Common myeloid progenitor, CD34-positive (primary cell): ENCODE results near the gene KNDC1.

Source experiments
- CTCF ChIA-PET: fragments of 350-600 bp; sonication (Branson Sonifier 250); formaldehyde crosslinking; loops from one replicate; lab custom pipeline; 2021; ENCODE audit warnings: antibody characterized with exemption; lab: Charles Lee
- POLR2A ChIA-PET: fragments of 350-600 bp; sonication (Branson Sonifier 250); formaldehyde crosslinking; loops from one replicate; lab custom pipeline; 2021; ENCODE audit warnings: antibody characterized with exemption; lab: Charles Lee
- DNase-seq, 3 donors: peaks; one replicate each; pipeline versions ENCODE4 v3.0.0 to v3.0.0-alpha.2; 2013
- H3K27ac ChIP-seq, 2 experiments: 1 replicate in 1 of 2; 2 replicates in 1 of 2; pipeline ENCODE4 v1.7.0; 2013; ENCODE audit warnings: inconsistent platforms in 2 of 2, low read length in 2 of 2, mild to moderate bottlenecking in 2 of 2, low read depth in 1 of 2, moderate library complexity in 1 of 2; ENCODE audit not compliant: severe bottlenecking in 2 of 2, insufficient read depth in 1 of 2, poor library complexity in 1 of 2
- H3K27me3 ChIP-seq, 5 experiments: replicated peaks in 2 of 5; 1 replicate in 3 of 5; 2 replicates in 2 of 5; pipeline versions ENCODE4 v1.6.1 to v1.7.0; 2013; ENCODE audit warnings: low read length in 4 of 5, mild to moderate bottlenecking in 2 of 5, moderate library complexity in 2 of 5, inconsistent platforms in 1 of 5; ENCODE audit not compliant: insufficient read depth in 5 of 5, control insufficient read depth in 4 of 5
- H3K36me3 ChIP-seq, 4 experiments: 1 replicate in 2 of 4; 2 replicates in 2 of 4; pipeline versions ENCODE4 v1.6.1 to v1.7.0; 2013; ENCODE audit warnings: low read length in 3 of 4, control low read depth in 1 of 4, mild to moderate bottlenecking in 1 of 4; ENCODE audit not compliant: control insufficient read depth in 4 of 4, insufficient read depth in 4 of 4
- H3K4me1 ChIP-seq, 4 experiments: 1 replicate in 3 of 4; 2 replicates in 1 of 4; pipeline versions ENCODE4 v1.6.1 to v1.7.1; 2013; ENCODE audit warnings: low read length in 3 of 4, mild to moderate bottlenecking in 3 of 4, control low read depth in 1 of 4, inconsistent platforms in 1 of 4, moderate library complexity in 1 of 4; ENCODE audit not compliant: control insufficient read depth in 4 of 4, insufficient read depth in 4 of 4; ENCODE audit errors: control extremely low read depth in 1 of 4
- H3K4me3 ChIP-seq, 7 experiments: 1 replicate in 4 of 7; 2 replicates in 3 of 7; pipeline versions ENCODE4 v1.5.1 to v1.7.0; 2013; ENCODE audit warnings: mild to moderate bottlenecking in 7 of 7, low read length in 6 of 7, moderate library complexity in 6 of 7, inconsistent platforms in 2 of 7, low read depth in 2 of 7, control low read depth in 1 of 7; ENCODE audit not compliant: insufficient read depth in 4 of 7, control insufficient read depth in 1 of 7; ENCODE audit errors: extremely low read depth in 1 of 7
- H3K9me3 ChIP-seq, 5 experiments: 1 replicate in 4 of 5; 2 replicates in 1 of 5; pipeline versions ENCODE4 v1.6.1 to v1.7.1; 2013; ENCODE audit warnings: low read length in 4 of 5, mild to moderate bottlenecking in 2 of 5, inconsistent platforms in 1 of 5, low read depth in 1 of 5, moderate library complexity in 1 of 5; ENCODE audit not compliant: control insufficient read depth in 4 of 5, insufficient read depth in 2 of 5; ENCODE audit errors: control extremely low read depth in 1 of 5
- WGBS: methylation state at CpG from one replicate; pipeline ENCODE4 v1.1.5; 2013; ENCODE audit not compliant: insufficient coverage; 5-methylcytosine and 5-hydroxymethylcytosine counted together

The KNDC1 gene

DNA sequence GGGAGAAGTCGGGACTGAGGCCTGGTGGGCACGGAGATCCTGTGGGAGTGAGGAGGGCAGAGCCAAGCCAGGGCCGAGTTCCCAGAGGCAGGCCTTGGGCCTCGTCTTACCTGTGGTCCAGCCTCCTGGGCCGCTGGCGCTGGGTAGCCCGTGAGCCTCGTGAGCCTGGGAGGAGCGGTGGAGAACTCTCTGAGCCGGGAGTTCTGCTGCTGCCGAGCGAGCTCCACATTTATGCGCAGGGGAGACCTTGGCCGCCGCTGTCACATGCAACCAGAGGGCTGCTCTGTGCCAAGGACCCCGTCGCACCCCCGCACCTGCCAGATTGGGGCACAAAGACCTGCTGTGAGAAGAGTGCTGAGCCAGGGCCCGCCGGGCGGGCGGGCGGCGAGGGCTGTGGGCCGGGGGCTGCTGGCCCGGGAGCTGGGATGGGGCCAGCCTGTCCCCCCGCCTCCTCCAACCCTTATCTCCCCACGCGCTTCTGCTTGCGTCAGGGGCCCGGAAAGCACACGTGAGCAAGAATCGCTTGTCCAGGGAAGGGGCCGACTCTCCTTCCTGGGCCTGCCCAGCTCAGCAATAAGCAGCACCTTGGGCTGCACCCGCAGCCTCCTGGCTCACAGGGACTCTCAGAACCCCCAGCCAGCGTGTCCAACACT is 87.8 kb downstream of the KNDC1 start:
- Histone ChIP-seq H3K27me3 (no peaks in the 10 kb centered on the region), H3K36me3 (no peaks in the 10 kb centered on the region), H3K27ac (no peak overlapping the region), H3K4me3 (no peak overlapping the region), H3K4me1 (peaks cover 0 to 14% (median 4%) of the 10 kb centered on the region in 4 experiments), H3K9me3 (no peaks in the 10 kb centered on the region)
- ChIA-PET POLR2A (interaction anchor here (1.6 to 2.9 kb wide), 2 partner anchors 11 to 27 kb away, joined by 3 to 11 read pairs; no protein-coding TSS in a partner anchor), CTCF (interaction anchor here (1.3 to 4.2 kb wide), 3 partner anchors 8 to 32 kb away, joined by 5 to 44 read pairs (median 7); no protein-coding TSS in a partner anchor)
- WGBS, result 97% methylated on average over 35 of the region's 36 CpGs
- no peak for DNase-seq

DNA sequence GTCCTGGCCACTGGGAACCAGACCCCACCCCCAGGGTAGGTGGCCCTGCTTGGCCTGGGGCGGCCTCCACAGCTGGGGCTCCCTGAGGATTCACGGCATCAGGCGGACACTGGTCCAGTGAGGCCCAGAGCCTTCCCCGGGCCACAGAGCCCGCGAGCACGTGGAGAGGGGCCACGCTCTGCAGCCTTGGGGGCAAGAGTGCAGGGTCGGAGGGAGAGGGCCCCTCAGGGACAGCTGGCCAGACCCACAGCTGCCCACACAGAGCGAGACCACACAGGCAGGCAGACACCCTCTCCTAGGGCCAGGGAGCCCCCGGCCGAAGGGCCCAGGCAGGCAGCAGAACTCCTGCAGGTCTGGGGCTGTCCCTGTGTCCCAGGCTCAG is 88.3 kb downstream of the KNDC1 start:
- H3K27me3 ChIP-seq, result no peaks in the 10 kb centered on the region
- H3K9me3 ChIP-seq, result no peaks in the 10 kb centered on the region
- ChIA-PET POLR2A (interaction anchor here (1.6 to 2.9 kb wide), 2 partner anchors 10 to 27 kb away, joined by 3 to 11 read pairs; no protein-coding TSS in a partner anchor), CTCF (interaction anchor here (1.3 to 4.2 kb wide), 2 partner anchors 9 to 10 kb away, joined by 5 to 44 read pairs; no protein-coding TSS in a partner anchor)
- no peak for DNase-seq
- H3K4me3 ChIP-seq, result no peak overlapping the region
- H3K36me3 ChIP-seq, result no peaks in the 10 kb centered on the region
- WGBS, result 97% methylated on average over 11 of the region's 12 CpGs
- H3K4me1 ChIP-seq, result peaks cover 0 to 14% (median 4%) of the 10 kb centered on the region in 4 experiments
- H3K27ac ChIP-seq, result no peak overlapping the region

DNA sequence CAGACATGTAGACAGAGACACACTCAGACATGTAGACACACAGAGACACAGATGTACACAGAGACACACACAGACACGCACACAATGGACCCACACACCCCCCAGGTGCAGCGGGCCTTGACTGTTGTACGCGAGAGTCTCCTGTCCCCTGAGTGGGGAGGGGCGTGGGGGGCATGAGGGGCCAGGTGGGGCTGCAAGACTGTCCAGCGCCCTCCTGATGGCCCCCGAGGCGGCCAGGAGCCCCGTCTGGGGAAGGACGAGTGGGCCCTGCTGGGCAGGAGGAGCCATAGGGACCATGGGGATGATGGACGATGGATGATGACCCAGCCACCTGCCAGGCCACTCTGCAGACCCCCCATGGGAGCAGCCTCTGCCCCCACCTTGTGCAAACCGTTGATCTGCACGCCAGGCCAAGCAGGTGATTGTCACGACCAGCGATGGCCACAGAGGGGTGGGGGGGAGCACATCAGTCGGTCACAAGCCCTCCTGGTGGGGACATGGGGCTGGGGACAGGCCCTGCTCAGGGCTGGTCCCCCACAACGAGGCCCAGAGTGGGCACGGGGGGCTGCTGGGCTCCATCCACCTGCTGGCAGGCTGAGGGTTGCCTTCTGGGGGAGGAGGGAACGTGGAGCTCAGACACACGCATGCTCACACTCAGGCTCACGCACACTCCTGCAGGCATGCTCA is 89.2 kb downstream of the KNDC1 start:
- ChIA-PET POLR2A (no interaction called here), CTCF (no interaction called here)
- H3K27me3 ChIP-seq, result no peaks in the 10 kb centered on the region
- H3K9me3 ChIP-seq, result no peaks in the 10 kb centered on the region
- no peak overlapping the region for H3K4me3 ChIP-seq
- DNase-seq, result peak in 1 of 3 donors; percentile 26
- no peak overlapping the region for H3K27ac ChIP-seq
- H3K4me1 ChIP-seq, result peaks cover 0 to 14% (median 4%) of the 10 kb centered on the region in 4 experiments
- 82% methylated on average over 12 of the region's 21 CpGs for WGBS
- H3K36me3 ChIP-seq, result no peaks in the 10 kb centered on the region

DNA sequence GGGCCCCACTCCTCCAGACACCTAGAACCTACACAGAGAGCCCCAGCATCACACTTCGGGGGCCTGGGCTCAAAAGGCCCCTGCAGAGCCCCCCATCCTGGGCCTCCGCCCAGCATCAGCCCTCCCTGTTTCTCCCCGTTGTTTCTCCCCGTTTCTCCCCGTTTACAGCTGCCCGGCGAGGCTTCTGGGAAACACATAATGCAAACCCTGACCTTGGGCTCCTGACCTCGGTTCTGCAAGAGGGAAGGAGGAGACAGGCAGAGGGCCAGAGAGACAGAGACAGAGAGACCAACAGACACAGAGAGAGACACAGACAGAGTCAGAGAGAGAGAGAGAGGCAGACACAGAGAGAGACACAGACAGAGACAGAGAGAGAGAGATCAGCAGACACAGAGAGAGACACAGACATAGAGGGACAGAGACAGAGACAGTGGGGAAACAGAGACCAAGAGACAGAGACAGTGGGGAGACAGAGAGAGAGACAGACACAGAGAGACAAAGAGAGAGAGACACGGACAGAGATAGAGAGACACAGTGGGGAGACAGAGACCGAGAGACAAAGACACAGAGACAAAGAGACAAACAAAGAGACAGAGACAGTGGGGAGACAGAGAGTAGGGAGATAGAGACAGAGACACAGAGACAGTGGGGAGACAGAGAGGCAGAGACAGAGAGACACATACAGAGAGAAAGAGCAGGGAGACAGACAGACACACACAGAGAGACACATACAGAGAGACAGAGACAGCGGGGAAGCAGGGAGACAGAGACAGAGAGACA is 90.1 kb downstream of the KNDC1 start:
- no peak for DNase-seq
- no peaks in the 10 kb centered on the region for H3K27me3 ChIP-seq
- H3K27ac ChIP-seq, result no peak overlapping the region
- H3K36me3 ChIP-seq, result no peaks in the 10 kb centered on the region
- H3K4me3 ChIP-seq, result no peak overlapping the region
- H3K9me3 ChIP-seq, result no peaks in the 10 kb centered on the region
- 93% methylated on average over 9 of the region's 11 CpGs for WGBS
- peaks cover 0 to 12% (median 4%) of the 10 kb centered on the region in 4 experiments for H3K4me1 ChIP-seq
- ChIA-PET POLR2A (no interaction called here), CTCF (no interaction called here)

DNA sequence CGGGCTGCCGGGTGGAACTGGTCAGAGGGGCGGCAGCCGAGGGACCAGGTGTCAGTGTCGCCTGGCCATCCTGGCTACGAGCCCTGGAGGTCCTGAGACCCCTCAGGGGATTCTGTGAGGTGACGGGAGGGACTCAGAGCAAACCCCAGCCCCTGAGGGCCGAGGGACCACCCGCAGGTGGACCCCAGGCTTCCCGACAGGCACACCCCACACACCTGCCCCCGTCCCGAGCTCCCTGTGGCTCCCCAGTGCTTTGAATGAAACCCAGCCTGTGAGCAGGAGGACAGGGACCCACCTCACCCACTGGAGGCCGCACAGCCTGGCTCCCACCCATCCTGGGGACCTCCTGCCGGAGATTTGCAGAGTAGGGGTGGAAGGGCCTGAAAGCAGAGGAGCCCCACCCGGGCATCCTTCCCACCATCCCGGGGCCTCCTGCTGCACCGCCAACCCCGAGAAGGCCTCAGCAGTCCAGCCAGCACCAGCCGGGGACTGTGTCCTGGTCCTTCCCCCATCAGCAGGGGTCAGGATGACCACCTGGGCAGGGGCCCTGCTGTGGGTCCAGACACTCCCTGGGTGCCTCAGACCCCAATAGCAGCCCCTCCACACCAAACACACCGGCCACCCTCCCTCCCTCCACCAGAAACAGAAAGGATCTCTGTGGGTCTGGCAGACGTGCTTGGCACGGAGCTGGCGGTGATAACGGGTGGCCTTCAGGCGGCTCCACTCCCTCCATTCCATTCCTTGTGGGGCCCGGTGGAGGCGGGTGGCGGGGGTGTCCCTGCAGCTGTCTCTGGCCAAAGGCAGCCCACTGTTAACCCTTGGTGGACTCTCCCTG is 91.6 kb downstream of the KNDC1 start:
- H3K9me3 ChIP-seq, result no peaks in the 10 kb centered on the region
- no peak overlapping the region for H3K4me3 ChIP-seq
- H3K4me1 ChIP-seq, result peaks cover 2 to 16% (median 9%) of the 10 kb centered on the region in 4 experiments
- no peak overlapping the region for H3K27ac ChIP-seq
- DNase-seq, result peak in 1 of 3 donors; percentile 41
- H3K27me3 ChIP-seq, result no peaks in the 10 kb centered on the region
- CTCF ChIA-PET, result interaction anchor here (1.3 kb wide), 1 partner anchor 9 kb away, joined by 3 read pairs; no protein-coding TSS in a partner anchor
- 83% methylated on average over 20 of the region's 28 CpGs for WGBS
- no peaks in the 10 kb centered on the region for H3K36me3 ChIP-seq
- POLR2A ChIA-PET, result no interaction called here

DNA sequence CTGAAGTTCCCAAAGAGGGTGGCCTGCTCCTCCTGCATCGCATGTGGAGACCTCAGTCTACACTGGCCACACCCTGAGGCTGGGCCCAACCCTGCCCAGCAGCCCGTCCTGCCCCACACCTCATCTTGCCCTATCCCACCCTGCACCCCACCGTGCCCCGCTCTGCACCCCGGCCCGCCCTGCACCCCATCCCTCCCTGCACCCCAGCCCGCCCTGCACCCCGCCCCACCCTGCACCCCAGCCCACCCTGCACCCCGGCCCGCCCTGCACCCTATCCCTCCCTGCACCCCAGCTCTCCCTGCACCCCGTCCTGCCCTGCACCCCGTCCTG is 92.2 kb downstream of the KNDC1 start:
- peaks cover 5 to 17% (median 13%) of the 10 kb centered on the region in 4 experiments for H3K4me1 ChIP-seq
- ChIA-PET POLR2A (no interaction called here), CTCF (interaction anchor here (1.3 kb wide), 1 partner anchor 10 kb away, joined by 3 read pairs; no protein-coding TSS in a partner anchor)
- H3K4me3 ChIP-seq, result no peak overlapping the region
- no peaks in the 10 kb centered on the region for H3K27me3 ChIP-seq
- no peak overlapping the region for H3K27ac ChIP-seq
- H3K9me3 ChIP-seq, result no peaks in the 10 kb centered on the region
- 90% methylated on average over 3 of the region's 12 CpGs for WGBS
- no peaks in the 10 kb centered on the region for H3K36me3 ChIP-seq
- DNase-seq, result no peak
